Activated CD4-positive, alpha-beta T cell treated with anti-CD3 and anti-CD28 coated beads, Interleukin-2, amount 50 U/mL, for 16 hours (primary cell): Measurements from ENCODE around the gene BAIAP2.

Experiments
- DNase-seq: peaks from one replicate; pipeline ENCODE4 v3.0.0-alpha.2; 2020

BAIAP2 gene

DNA sequence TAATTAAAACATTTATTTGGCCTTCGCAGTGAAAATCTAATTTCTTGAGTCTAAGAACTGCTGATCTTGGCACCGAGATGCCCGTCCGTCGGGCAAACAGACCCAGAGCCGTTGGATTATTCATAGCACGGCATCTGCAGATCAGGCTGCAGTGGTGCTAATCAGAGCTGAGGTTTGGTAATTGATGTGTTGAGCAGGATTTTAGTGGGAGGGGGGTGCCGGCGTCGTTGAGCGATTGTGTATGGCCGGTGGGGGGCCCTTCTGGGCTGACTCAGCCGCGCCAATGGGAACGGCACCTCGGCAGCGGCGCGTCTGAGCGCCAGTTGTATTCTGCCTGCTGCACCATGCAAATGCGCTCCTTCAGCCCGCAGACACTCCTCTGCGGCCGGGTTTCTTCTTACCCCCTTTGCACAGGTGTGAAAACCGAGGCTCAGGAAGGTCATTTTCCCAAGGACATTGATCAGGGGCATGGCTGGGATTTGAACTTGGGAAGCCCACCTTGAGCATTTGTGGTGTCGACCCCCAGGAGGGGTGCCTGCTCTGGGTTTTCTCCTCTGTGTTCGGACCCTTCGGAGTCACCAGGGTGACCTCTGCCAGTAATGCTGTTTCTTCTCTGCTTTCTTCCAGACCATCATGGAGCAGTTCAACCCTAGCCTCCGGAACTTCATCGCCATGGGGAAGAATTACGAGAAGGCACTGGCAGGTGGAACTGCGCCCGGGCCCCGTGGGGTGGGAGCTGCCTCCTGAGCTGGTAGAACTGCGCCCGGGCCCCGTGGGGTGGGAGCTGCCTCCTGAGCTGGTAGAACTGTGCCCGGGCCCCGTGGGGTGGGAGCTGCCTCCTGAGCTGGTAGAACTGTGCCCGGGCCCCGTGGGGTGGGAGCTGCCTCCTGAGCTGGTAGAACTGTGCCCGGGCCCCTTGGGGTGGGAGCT lies 18.4 kb downstream of the BAIAP2 start:
- DNase-seq, result no peak

DNA sequence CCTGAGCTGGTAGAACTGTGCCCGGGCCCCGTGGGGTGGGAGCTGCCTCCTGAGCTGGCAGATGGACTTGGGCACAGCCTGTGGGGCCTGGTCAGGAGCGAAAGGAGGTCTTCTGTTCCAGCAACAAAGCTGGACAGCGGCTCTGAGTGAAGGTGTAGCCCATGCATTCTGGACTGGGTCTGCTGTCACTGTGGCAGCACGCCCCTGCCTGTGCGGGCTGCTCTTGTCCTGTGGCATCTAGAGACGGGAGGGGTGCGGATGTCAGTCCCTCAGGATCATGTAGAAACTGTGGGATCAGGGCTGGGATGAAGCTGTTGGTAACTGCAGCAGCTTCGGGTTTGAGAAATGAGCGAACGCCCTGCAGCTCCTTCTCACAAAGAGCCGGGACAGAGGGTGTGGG lies 19.4 kb downstream of the BAIAP2 start:
- no peak for DNase-seq

DNA sequence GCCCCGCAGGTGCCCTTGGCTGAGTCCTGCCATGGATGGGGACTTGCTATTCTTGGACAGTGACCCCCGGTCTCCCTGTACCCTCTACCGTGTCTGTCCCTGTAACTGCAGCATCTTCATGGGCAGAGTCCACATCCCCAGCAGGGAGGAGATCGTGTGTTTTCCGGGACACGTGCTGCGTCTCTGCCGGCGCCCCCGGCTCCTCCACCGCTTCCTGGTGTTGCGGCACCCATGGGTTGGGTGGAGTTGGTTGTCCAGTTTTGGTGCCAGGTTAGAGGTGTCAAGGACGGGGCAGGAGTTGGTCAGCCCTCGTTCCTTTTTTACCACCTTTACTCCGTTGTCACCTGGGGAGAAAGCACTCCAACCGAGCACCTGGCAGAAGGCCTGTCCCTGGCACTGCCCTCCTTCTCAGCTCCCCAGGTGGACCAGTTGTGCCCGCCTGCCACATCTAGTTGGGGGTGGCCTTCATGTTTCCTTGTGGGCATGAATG lies 20.0 kb downstream of the BAIAP2 start:
- no peak for DNase-seq

DNA sequence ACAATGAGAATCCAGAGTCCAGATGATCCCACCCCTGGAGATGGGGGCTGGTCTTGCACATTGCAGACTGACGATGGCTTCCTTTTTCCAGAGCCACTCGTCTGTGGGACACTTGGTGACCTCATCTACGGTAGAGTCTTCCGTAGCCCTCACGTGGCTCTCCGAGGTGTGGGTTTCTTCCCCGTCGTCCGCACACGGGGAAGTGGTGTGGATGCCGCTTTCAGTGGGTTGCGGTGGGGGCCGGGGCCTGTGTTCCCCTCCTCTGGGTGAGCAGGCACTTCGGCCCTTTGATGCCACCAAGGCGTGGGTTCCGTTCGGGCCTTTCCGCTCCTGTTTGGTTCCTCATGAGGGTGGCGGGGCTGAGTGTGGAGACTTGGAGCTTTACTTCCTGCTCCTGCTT lies 21.4 kb downstream of the BAIAP2 start:
- no peak for DNase-seq

DNA sequence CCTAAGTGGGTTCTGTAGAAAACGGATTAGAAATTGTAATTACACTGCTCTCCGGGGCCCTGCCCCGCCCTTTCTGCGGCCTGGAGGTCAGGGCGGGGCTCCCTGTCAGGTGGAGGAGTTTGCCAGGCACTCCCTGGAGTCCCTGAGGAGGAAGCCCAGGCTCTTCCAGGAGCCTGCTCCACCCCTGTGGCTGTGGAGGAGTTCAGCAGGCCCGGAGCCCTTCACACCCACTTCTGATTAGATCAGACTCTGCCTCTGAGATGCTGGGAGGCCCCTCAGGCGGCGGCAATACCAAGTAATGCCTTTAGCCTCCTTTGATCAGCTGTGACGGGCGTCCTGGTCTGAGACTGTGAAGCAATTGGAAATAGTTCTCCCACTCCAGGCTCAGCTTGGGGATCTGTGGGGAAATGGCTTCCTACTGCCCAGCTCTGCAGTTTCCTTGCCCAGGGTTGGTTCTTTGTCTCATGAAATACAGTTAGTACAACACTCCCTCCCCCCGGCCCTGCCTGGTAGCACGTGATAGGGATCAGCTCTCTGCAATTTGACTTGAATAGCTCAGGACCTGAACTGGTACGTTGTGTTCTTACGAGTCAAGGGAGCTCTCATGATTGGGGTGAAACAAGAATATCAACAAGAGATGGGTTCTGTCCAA lies 22.3 kb downstream of the BAIAP2 start:
- no peak for DNase-seq

DNA sequence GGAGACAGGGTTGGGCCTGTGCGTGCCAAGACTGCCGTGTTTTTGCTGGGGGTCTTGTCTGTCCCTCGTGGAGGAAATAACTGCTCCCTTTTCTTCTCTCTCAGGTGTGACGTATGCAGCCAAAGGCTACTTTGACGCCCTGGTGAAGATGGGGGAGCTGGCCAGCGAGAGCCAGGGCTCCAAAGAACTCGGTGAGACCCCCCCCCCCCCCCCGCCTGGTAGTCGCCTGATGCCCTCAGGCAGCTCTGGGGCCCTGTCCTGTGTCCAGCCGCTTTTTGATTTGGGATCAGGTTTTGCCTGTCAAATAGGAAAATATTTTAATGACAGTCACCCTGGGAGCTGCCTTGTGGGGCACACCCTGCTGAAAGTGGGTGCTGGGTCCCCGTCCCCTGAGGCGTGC lies 22.8 kb downstream of the BAIAP2 start:
- no peak for DNase-seq

DNA sequence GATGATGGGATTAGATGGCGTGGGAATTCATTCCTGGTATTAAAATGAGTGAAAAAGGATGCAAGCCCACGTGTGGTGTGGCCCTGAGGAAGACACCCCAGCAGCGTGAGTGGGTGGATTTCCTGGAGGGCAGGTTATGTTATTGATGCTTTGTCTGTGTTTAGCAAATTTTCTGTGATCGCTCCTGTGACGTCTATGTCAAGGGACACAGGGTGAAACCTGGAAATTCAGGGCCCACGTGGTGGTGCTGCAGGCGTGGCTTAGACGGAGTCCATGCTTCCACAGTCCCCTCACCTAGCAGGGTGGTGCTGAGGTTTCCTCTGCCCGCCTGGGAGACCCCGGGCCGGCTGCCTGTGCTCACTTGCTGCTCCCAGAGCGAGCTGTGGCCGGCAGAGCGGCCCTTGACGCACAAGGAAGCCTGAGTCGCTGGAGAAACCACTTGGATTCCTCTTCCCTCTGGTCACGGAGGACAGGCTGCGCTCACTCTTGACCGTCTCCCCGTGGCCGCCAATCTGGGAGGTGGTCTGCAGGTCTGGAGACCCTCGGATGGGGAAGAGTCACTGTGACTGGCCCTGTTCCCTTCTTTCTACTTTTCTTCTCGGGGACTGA lies 23.4 kb downstream of the BAIAP2 start:
- no peak for DNase-seq

DNA sequence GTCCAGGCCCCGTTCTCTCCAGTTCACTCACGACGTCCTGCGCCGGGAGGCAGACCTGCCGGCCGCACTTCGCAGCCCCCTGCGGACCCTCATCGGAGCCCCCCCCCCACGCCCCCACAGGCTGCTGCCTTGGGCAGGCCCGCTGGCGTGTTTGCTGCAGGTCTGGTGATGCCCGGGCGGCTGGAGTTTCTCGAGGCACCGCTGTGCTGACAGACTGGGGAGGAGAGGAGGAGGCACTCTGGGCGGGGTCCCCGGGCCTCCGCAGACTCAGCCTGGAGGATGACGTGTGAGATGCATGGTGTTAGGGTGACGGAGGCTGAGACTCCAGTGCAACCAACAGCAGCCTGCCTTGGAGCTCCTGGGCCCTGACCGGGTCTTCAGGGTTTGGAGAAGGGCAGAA lies 24.1 kb downstream of the BAIAP2 start:
- no peak for DNase-seq

DNA sequence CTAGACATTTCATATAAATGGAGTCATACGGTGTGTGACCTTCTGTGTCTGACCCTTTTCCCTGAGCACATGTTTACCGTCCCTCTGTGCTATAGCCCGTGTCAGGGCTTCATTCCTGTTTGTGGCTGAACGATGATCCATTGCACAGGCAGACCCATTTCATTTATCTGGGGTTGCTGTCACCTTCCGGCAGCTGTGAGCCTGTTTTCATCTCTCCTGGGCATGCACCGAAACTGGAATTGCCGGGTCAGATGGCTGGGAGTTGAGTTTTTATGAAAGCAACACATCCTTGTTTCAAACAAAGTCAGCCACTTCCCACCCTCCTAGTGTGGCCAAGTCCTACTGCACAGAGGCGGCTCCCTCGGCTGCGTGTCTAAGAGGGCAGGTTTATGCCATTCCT lies 25.5 kb downstream of the BAIAP2 start:
- no peak for DNase-seq

DNA sequence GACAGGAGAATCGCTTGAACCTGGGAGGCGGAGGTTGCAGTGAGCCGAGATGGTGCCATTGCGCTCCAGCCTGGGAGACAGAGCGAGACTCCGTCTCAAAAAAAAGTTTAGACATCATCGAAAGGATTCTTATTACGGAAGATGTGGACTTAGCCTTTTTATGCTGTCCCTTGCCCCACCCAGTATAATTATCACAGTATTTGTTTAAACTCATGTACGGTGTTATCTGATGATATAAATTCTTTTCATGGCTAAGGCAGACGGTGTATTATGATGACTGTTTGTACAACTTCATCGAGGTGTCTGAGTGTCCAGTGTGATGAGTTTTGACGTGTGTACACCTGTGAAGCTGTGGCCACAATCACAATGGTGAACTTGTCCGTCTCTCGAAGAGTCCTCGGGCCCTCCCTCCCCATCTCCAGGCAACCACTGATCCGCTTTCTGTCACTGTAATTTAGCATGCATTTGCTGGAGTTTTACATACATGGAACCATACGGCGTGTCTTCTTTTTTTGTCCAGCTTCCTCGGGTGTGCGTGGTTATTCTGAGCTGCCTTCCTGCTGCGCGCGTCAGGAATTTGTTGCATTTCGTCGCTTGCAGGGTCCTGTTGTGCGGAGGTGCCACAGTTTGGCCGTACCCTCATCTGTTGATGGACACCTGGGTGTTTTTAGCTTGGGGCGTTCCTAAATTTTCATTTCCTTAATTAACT lies 26.2 kb downstream of the BAIAP2 start:
- DNase-seq, result no peak

DNA sequence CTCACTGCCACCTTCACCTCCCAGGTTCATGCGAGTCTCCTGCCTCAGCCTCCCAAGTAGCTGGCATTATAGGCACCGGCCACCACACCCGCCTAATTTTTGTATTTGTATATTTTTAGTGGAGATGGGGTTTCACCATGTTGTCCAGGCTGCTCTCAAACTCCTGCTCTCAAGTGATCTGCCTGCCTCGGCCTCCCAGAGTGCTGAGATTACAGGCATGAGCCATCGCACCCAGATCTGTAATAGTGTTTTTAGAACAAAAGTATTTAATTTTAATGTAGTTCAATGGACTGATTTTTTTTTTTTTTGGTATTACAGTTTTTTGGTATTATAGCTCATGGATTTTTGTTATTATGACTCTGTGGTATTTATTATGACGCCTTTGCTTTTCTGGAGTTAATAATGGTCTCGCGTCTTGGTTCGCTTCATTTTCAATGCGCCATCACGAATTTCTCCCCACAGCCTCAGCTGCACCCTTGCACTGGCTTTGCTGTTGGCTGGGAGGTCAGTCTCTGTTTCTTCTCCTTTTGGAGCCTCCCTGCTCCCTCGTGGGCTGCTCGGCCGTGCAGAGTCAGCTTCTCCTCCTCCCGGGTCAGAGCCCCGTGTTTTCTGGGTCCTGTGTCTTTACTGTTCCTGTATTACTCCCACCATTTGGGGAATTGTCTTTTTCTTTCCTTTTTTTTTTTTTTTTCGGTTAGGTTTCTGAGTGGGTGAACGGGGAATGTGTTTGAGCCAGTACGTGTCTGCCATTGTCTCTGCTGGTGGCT lies 27.2 kb downstream of the BAIAP2 start:
- no peak for DNase-seq

DNA sequence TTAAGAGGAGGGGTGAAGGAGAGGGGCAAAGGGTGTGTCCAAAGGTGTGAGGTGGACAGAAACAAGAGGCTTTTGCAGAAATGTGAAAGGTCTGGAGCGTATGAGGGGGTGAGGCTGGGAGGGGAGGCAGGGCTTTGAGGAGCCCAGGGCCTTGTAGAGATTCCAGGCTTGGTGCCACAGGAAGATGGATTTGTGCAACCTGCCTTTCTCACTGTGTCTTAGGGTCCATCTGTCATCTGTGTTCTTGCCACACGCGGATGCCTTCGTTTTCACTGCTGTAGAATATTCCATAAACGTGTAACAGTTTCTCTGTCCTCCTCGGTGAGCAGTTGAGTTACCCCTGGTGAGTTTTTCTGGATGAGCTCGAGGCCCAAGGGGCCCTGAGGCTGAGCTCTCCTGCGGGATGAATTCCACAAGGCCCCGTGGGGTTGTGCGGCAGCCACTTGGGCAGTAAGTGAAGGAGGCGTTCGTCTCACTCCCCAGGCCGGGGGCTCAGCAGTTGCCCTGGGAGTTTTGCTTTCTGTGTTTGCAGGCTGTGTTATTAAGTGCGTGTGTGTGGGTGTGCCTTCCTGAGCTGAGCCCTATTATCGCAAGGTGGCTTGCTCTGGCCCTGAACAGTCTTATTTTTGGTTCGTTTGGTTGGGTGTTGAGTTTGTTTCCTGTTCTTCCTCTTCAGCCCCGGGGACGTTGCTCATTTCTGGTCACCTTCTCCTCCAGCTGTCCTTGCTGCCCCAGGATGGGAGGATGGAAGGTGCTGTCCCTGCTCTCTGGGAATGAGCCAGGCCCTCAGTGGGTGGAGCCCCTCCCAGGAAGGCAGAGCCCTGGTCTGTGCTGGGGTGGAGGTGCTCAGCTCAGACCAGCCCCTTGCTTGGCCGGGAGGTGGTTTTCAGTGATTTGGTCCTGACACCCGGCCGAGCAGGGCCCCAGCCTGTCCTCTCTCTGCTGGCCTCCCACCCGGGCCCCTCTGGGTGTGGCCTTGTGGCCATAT lies 28.4 kb downstream of the BAIAP2 start:
- DNase-seq, result no peak

DNA sequence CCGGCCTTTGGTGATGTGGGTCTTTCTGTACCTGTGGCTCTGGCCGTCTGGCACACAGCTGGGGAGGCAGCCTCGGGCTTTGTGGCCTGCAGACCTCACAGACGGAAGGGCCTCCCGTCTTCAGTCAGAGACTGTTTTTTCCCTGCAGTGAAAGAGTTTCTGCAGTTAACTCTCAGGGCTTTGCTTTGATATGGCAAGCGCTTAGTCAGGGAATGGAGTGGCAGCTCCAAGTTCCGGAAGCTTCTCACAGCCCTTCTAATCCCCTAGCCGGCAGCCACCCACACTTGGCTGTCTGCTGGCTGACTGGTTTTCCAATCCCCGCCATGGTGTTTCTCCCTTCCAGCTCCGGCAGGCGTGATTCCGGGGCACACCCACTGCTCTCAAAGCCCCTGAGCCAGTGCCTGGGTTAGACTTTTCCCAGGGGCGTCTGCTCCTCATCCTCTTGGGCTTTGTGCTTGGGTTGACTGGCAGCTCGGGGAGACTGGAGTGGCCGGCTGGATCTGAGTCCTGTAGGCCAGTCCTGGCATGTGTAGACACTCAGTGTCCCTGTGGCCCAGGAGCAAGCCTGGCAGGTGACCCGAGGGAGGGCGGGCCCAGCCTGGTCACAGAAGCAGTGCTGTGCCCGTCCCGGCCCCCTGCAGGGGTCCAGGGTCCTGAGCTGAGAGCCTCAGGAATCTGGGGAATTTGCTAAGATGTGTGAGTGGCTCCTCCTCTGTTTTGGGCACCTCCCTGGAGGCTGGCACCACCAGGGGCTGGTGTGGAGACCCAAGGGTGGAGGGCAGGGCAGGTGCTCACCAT lies 29.9 kb downstream of the BAIAP2 start:
- DNase-seq, result no peak

DNA sequence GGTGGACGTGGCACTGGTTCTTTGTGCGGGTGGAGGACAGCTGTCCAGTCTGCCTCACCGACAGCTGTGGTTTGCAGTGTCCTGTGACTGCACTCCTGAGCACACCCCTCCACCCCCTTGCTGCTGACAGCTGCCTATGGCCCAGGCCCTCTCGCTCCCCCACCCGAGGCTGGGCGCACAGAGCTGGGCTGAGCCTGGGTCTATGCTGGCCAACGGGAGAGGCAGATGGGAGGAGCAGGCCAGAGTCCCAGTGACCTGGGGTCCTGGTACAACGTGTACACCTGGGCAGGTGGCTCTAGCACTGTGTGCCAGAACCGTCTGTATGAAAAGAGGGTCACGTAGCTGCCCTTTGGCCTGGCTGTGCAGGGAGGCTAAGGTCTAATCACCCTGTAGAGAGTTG lies 30.5 kb downstream of the BAIAP2 start:
- no peak for DNase-seq

DNA sequence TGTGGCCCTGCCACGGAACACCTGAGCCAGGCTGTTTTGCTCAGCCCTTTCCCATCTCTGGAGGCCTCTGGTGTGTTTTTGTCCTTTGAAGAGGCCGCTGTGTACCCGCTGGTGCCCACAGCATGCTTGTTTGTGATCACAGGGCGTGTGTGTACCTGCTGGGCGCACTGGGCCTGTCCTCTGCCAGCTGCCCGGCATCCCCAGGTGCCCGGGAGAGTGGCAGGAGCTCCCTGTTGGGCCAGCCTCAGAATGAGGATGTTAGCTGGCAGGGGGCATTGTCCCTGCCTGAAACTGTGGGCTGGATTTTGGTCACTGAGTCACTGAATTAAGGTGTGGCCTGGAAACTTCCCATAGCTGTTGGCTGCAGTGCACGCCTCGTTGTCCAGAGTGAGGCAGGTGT lies 31.1 kb downstream of the BAIAP2 start:
- no peak for DNase-seq

DNA sequence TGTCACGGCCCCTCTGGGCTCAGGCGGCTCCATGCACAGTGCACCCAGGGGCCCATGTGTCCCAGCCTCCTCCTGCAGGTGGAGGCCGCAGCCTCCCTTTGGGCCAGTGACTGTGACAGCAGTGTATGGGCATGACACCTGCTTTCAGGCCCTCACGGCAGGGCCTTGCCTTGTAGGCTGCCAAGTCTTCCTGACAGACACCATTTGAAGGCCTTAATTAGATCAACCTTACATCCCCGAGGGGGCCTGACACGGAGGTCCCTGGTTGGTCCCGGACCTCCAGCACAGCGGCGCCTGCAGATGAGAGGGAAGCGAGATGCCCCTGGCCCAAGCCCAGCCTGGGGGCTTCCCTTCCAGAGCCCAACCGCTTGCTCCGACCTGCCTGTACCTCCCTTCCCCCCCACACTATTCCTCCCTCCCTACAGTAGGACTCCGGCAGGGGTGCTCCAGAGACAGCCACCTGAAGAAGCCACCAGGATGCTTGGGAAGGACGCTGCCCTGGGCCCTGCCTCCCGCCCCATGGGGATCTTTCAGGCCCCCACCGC lies 31.9 kb downstream of the BAIAP2 start:
- no peak for DNase-seq

DNA sequence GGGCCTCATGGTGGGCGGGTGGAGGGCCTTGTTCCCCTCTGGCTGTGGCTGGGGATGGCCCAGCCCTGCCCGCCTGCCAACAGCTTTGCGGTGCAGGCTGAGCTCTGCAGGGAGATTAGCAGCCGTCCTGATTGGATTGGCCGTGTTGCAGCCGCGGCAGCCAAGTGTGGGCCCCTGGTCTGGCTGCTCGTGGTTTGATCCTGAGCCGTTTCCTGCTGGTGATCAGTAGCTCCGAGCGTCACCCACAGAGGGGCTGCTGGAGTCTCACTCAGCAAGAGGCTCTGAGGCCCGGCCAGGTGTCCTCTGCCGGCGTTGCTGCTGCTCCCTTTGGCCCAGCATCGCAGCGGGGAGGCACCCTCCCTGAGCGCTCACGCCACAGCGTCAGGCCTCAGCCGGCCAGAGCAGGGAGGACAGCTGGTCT lies 32.5 kb downstream of the BAIAP2 start:
- no peak for DNase-seq

DNA sequence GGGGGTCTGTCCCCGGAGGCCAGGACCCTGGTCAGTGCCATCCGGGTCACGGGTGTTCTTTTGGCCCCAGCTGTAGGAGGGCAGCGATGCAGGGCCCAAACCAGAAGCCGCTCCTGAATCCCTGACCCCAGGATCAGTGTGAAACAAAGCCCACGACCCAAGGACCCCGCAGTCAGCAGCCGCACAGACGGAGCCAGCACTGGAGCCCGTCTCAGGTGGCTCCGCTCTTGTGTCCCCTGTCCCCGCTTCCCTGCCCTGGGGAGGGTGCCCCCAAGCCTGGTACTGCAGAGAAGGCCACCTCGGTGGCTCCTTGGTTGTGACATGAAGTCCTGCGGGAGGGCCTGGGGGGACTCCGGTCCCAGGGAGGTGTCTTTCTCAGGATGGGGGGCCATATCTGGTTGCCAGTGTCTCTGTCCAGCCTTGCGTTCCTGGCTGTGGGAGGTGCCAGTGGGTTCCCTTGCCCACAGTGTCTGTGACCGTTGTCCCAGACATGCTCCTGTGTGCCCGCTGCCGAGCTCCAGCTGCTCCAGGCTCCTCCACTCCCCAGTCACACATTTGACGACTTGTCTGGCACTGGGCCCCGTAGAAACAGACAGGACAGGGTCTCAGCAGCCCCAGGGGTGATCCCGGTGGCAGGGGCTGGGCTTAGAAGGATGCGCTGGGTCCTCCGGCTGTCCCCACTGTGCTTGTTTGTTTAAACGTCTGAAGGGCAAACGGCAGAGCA lies 33.6 kb downstream of the BAIAP2 start:
- DNase-seq, result no peak

DNA sequence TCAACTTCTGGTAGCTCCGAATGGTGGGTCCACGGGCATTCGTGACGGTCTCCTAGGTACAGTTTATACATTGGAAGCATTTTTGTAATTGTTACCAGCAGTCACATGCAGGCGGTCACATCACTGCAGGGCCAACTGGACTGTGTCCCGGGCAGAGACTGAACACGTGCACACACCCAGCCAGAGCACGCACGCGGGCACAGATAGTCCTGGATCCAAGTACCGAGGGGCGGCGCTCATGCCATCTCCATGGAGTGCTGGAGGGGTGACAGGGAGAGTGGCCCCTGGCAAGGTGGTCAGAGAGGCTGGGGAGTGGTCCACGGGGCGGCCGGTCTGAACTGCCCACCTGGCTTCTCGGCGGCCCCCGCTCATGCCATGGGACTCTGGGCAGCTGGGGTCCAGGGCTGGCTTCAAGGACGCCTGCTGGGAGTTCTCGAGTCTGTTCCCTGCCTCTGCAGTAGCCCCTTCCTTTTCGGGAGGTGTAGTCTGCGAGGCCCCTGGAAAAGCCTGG lies 34.2 kb downstream of the BAIAP2 start:
- DNase-seq, result no peak
